ENCODE data around the gene RASA3.

DNA sequence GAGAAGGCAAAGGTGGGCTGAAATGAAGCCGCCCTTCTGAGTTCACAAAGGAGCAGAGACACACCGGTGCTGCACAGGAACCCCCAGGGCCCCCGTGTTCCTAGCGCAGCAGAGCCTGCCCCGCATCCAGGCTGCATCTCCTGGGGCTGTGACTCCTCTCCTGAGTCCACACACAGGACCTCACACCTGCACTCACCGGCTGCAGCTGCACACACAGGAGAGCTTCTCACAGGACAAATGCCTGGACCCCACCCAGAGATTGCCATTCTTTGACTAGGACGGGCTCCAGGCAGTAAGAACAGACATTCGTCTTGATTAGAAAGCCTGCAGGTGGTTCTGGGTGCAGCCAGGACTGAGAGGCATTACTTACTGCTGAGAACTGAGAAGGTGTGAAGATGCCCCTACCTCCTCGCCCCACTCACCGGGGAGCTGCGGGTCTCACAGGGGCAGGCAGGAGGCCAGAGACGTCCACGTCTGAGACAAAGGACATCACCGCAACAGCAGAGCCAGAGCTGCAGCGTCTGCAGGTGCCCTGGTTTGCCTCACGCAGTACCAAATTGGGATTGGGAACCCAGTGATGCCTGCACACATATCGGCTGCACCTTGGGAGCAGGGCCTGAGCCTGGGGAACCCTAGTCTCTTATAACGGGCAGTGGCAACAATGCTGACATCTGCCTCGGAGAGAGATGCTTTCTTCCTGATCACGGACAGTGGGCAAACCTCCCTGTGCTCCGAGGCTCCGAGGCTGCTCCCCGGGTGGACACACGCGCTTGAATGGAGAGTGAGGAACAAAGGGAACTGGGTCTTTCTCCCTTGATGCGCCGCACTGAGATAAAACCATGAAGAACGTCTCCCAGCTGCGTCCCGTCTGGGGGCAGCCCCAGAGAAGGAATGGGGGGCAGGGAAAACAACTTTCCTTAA is 50.4 kb downstream of the RASA3 start:
- TF ChIP-seq CTCF (IDR thresholded peaks at IDR 0.05; ENCODE audit: borderline replicate concordance, extremely low read depth, low read length, poor library complexity, severe bottlenecking) = no peak
- TF ChIP-seq EZH2 (IDR thresholded peaks at IDR 0.05; ENCODE audit: borderline replicate concordance, low read depth, low read length, severe bottlenecking) = no peak

Measured in DND-41 (cell line).